GM10266 (cell line): ENCODE measurements around the gene SPSB2.

Experiments used
- DNase-seq: peaks from one replicate; pipeline ENCODE4 v3.0.0; 2012; ENCODE audit errors: extremely low spot score
- TF ChIP-seq, protein P1 (sequence below): IDR thresholded peaks from 2 replicates; pipeline ENCODE4 v1.5.1; 2012; ENCODE audit warnings: mild to moderate bottlenecking, low read depth; ENCODE audit not compliant: control insufficient read depth, insufficient read depth; ENCODE audit errors: missing control alignments

Gene SPSB2

GRCh38 chr12:6855322-6855721 lies 17.8 kb downstream of the SPSB2 start:
- TF ChIP-seq, protein P1, sequence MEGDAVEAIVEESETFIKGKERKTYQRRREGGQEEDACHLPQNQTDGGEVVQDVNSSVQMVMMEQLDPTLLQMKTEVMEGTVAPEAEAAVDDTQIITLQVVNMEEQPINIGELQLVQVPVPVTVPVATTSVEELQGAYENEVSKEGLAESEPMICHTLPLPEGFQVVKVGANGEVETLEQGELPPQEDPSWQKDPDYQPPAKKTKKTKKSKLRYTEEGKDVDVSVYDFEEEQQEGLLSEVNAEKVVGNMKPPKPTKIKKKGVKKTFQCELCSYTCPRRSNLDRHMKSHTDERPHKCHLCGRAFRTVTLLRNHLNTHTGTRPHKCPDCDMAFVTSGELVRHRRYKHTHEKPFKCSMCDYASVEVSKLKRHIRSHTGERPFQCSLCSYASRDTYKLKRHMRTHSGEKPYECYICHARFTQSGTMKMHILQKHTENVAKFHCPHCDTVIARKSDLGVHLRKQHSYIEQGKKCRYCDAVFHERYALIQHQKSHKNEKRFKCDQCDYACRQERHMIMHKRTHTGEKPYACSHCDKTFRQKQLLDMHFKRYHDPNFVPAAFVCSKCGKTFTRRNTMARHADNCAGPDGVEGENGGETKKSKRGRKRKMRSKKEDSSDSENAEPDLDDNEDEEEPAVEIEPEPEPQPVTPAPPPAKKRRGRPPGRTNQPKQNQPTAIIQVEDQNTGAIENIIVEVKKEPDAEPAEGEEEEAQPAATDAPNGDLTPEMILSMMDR: no peak
- no peak for DNase-seq

DNA sequence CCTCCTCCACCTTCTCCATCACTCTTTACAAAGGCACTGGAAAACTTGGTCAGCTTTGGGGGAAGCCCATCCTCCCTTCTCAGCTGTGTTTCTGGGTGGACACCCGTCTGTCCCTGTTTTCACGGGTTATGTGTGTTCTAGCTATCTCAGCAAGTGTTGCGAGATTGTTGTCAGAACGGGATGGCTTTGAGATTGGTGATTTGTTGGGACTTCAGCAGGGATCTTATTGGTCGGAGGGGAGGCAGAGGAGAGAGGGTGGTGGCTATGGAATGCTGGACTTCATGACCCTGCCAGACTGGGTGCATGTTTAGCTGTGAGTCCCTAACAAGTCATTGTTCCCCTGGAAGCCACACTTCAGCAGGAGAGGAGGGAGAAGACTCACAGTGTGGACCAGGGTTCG lies 19.1 kb downstream of the SPSB2 start:
- TF ChIP-seq, protein P1: no peak
- no peak for DNase-seq

DNA sequence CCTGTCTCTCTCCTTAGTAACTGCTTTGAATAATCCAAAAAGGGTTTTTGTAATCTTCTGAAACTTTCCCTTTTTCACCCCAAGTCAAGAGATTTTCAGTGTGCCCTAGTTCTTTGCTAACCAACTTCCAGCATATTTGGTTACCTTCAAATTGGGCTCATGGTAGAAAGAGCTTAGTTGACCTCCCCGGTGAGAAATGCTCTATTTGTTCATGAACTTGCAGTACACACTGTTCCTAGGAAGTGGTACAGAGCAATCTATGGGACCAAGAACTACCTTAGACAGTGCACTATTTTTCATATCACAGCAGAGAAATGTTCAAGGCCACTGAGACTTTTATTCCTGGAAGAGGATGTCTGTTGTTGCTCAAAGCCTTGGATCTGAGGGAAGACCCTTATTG lies 19.5 kb downstream of the SPSB2 start:
- DNase-seq: no peak
- TF ChIP-seq, protein P1: no peak

- TF ChIP-seq, protein P1: no peak
- DNase-seq: no peak
Measured at GRCh38 chr12:6852651-6853354, 20.3 kb downstream of the SPSB2 start.

DNA sequence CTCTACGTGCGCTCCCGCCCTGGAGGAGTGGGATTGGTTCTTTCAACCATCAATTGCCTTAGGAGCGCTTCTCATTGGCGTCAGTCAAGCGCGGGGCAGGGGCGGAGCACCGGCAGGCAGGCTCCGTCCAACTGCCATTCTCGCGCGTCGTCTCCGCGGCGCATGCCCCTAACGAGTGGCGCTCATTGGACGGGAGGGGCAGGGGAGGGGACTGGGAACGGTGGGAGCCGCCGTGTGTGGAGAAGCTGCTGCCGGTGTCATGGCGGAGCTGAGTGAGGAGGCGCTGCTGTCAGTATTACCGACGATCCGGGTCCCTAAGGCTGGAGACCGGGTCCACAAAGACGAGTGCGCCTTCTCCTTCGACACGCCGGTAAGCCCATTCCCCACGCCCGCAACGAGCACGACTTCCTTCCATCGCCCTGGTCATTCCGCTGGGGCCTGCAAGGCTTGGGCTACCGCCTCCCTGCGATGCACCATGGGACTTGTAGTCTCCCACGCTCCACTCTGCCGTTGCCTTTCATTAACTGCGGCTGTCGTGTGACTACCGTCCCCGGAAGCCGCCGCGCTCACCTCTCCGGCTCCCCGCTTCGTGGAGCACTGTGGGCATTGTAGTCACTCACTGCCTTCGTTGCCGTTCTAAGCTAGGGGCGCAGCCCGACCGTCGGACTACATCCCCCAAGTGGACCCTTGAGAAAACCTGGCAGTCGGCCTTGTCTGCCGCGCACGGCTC lies 21.0 kb downstream of the SPSB2 start, which contains the start of gene USP5:
Gene USP5, plus strand, starts transcription at position 230 of the 730 bp plus-strand sequence. Its CDS starts 30 bp downstream, at position 260.
- peak; percentile 93 for DNase-seq
- TF ChIP-seq, protein P1: no peak

GRCh38 chr12:6851153-6851920 lies 21.8 kb downstream of the SPSB2 start, which contains the start of gene CDCA3:
TSS of gene CDCA3 (minus strand) at chr12:6851286. CDS start at chr12:6850952, 334 bp downstream.
- peak; percentile 99 for DNase-seq
- TF ChIP-seq, protein P1: no peak

GRCh38 chr12:6850796-6851152 lies 22.3 kb downstream of the SPSB2 start:
- no peak for DNase-seq
- TF ChIP-seq, protein P1: no peak
